HL-60/S4 (cell line): ENCODE data around the gene DMAC2L.

ENCODE experiments used
- in situ Hi-C: fragments of 300-500 bp; cut with MboI; formaldehyde crosslinking; loops from 2 replicates; pipeline ENCODE4 v1.14.3; 2022; ENCODE audit warnings: low sequenced_read_pairs

DMAC2L gene

DNA sequence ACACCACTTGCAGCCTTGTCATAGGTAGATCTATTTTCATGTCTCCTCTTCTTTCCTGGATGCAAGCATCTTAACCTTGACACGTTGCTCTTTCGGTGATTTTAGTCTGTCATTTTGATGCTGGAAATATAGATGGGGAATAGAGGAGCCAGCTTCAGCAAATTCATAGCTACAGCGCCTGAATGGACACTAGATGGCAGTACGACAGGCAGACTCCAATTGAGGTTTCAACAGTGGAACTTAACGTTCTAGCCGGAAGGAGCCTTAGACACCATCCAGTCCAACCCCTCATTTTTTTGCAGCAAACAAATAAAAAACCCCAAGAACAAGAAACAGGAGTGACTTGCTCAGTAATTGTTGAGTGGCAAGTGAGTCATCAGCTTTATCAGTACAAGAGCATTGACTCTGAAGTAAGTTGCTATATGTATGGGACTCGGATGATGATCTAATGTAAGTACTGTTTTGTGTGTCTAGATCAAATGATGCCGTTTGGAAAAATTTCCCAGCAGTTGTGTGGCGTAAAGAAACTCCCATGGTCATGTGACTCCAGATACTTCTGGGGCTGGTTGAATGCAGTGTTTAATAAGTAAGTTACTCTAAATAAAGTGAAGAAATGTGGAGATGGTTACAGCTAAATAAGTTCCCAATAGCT, 9.0 kb downstream of the DMAC2L start:
- in situ Hi-C loops: loop anchor here (10.0 kb wide), 1 partner anchor 204 kb away; no protein-coding TSS in a partner anchor

DNA sequence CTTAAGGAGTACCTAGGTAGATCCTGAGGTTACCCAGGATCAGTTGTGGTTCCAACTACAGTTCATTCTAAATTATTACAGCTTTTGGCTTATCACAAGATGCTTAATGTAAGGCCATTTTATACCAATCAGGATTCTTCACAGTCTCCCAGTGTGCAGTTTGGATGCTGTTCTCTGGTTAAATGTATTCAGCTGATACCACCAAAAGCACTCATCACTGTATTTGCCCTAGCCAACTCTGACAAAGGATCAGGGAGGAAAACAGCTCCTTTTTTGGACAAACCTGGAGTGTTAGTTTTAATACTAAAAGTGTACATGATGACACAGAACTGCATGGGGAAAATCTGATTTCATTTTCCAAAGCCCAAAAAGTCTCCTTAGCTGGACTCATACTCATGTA, 19.5 kb downstream of the DMAC2L start:
- in situ Hi-C loops: no loop called here

- in situ Hi-C loops: no loop called here
Measured at GRCh38 chr14:50333014-50333509, 20.9 kb downstream of the DMAC2L start.

- in situ Hi-C loops: no loop called here
Measured at GRCh38 chr14:50334211-50334610, 22.1 kb downstream of the DMAC2L start.

DNA sequence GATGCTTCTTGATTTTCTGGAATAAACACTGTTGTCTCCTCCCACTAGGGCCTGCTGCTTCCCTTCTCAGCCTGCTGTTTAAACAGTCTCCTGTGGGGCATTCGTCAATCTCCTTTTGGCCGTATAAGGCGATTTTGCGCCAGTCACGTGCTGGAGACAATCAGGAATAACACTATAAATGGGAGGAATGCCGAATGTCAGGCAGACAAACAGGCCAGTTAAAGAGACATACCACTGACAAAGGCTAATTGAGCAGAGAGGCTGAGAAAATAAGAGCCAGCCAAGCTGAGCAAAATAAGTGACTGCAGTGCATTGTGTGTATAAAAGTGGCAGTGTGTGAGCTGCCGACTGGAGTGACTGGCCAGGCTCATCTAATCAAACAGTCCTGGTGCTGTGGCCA, 23.3 kb downstream of the DMAC2L start:
- in situ Hi-C loops: no loop called here

GRCh38 chr14:50335989-50336824, 24.1 kb downstream of the DMAC2L start:
- in situ Hi-C loops: no loop called here

DNA sequence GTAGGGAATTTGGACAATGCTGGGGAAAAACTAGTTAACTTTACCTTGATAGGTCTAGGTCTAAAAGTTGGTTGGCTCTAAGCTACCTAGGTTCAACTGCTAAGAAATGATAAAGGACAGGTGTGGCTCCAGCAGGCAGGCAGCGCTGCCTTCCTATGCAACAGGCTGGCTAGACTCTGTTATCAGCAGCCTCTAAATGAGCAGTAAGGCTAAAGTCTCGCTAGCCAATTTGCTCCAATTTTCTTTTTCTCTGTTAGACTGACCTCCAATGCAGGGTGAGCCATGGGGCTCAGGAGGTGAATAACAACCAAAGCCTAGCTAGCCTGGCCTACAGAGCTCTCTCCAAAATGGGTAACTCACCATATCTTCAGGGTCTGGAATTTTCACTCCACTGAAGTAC, 26.5 kb downstream of the DMAC2L start:
- in situ Hi-C loops: no loop called here

- in situ Hi-C loops: no loop called here
Measured at GRCh38 chr14:50339178-50339804, 27.2 kb downstream of the DMAC2L start.

DNA sequence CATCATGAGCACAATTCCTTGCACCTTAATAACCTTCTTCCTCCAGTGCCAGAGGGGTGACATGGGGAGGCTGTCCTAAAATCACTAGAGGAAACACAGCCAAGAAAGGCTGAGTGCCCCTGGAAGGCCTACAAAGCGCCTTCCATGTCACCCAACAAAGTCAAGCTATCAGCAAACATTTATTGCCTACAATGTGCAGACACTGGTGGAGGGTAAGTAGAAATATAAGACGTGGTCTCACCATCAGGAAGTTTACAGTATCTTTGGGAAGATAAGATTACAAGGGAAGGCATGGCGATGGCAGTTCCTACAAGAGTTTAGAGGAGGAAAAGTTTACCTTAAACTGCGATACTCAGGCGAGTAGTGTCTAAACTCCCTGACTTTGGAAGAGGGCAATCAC, 27.9 kb downstream of the DMAC2L start:
- in situ Hi-C loops: no loop called here

DNA sequence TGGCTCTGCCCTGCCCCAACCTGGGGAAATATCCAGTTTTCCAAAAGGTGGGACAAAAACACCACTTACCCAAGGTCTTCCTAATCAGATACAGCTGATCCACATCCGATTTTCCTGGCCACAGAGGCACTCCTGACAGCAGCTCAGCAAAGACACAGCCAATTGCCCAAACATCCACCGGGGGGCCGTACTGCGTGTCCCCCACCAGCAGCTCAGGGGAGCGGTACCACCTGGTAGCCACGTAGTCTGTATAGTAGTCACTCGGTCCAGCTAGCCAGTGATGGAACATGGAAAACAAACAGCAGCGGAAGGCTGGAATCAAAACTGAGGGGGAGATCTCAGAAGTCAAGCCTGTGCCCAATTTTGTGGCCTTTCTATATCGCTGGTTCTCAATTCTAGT, 28.8 kb downstream of the DMAC2L start:
- in situ Hi-C loops: no loop called here

DNA sequence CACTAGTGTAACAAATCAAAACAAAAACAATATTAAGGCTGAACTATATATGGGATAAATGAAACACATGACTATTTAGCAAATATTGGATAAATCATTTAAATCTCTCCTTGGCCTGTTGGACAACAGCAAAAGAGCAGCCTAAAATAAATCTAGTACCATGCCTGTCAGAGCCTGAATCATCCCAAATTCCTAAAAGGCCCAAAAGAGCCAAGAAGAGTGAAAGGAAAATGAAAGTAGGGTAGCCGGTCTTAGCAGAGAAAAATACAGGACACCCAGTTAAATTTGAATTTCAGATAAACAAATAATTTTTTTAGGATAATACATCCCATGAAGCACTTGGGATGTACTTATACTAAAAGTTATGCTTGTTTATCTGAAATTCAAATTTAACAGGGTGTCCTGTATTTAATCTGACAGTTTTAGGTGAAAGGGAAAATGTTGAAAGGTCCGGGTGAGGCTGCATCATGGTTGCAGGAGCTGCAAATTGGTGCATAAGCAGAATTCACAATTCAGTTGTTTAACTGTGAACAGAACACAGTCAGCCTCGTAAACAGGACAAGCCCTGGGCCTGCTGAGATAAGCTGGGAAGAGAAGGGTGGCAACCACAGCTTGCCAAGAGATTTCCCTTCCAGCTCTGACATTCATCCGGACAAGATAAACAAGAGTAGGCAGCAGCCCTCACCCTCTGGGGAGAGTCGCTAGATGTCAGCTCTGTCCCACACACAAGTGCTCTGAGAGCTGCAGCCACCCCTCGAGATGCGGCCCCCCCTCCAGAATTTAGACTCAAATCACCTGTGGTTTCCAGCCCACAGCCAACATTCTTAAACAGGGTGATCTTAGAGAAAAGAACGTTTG, 30.3 kb downstream of the DMAC2L start:
- in situ Hi-C loops: no loop called here

GRCh38 chr14:50343434-50343833, 31.3 kb downstream of the DMAC2L start:
- in situ Hi-C loops: no loop called here

GRCh38 chr14:50344116-50344775, 32.1 kb downstream of the DMAC2L start:
- in situ Hi-C loops: no loop called here

- in situ Hi-C loops: no loop called here
Measured at GRCh38 chr14:50344876-50345563, 32.9 kb downstream of the DMAC2L start.

DNA sequence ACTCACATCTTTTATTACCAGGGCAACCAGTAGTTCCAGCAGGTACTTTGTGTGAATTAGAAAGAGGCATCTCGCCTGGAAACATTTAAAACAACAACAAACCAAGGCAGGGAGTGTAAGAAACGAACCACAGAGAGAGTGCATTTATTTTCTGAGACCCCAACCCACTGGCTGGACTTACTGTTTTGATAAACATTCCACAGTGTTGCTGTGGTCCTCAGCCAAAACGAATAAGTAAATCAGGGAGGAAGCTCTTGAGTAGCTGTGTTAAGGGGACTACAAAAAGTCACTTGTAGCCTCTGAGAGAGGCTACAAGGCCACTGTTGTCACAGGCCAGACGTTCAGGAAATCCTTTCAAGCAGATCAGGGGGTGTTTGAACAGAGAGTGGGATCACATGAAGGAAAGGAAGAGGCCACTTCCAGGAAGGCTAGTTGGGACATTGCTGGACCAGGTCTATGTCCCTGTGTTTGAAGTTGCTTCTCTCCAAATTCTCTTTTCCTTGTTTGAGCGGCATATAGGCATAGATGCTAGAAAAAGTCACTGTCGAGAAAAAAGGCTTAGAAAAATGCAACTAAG, 33.8 kb downstream of the DMAC2L start:
- in situ Hi-C loops: no loop called here

DNA sequence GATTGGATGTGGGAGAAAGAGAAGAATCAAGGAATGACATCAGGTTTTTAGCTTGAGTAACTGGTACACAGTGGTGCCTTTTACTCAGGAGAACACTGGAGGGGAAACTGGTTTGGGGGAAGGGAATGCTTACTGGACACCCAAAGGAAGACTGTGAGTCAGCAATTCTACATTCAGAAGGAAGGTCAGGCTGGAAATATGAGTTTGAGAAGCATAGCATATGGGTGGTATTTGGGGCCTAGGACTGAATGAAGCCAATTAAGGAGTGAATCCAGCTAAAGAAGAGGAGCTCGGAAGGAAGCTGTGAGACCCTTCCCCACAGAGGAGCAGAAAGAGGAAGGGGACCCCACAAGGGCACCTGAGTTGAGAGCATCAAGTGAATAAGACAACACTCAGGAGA, 35.4 kb downstream of the DMAC2L start:
- in situ Hi-C loops: no loop called here

DNA sequence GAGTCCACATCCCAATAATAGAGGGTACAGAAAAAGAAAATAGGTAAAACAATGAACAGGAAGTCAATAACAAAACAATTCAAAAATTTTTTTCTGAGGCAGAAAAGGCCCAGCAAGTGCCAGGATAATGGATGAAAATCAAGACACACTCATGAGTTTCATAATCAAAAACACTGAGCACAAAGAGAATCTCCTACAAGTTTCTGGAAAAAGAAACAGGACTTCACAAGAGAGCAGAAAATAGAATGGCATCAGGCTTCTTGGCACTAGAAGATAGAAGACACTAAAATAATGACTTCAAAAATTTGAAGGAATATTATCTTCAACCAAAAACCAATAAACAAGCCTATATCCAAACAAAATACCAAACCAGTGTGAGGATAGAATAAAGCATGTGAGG, 36.8 kb downstream of the DMAC2L start:
- in situ Hi-C loops: no loop called here

DNA sequence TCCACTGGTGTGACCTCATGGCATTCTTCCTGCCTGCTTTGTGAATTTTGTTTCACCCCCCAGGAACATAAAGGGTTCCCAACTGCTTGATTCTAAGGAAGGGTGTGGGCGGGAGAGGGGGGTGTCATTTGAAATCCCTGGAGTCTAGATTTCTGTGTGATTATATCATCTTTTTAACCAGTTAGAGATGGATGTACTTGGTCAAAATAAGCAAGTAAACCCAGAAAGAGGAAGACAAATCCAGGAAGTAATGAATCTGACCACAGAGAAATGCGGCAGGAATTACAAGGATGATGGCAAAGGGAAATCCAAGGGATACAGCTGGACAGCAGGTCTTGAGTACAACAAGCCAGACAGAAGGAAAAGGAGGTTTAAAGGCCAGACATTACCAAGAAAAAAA, 38.9 kb downstream of the DMAC2L start:
- in situ Hi-C loops: no loop called here

GRCh38 chr14:50352584-50352983, 40.5 kb downstream of the DMAC2L start:
- in situ Hi-C loops: no loop called here
